HepG2 (cell line): ENCODE measurements around the gene SMURF2. TPM values are rescaled to one million over a fixed set of nuclear protein-coding genes. Genes with fewer than 3 reads are reported as not detected.

Source experiments
- ARNT2 ChIP-seq: sonication (generic); formaldehyde crosslinking; IDR thresholded peaks from 2 replicates; pipeline ENCODE4 v1.8.0; 2022; ENCODE audit warnings: mild to moderate bottlenecking, low read depth, missing genetic modification reagents, moderate library complexity
- DPF2 ChIP-seq: sonication (generic); formaldehyde crosslinking; IDR thresholded peaks from 2 replicates; pipeline ENCODE4 v1.4.0; 2020; ENCODE audit warnings: mild to moderate bottlenecking, low read depth, missing genetic modification reagents, borderline replicate concordance
- JDP2 ChIP-seq: sonication (generic); formaldehyde crosslinking; IDR thresholded peaks from 2 replicates; pipeline ENCODE4 v1.8.1; 2022; ENCODE audit warnings: missing genetic modification reagents, borderline replicate concordance
- KLF13 ChIP-seq: sonication (generic); formaldehyde crosslinking; IDR thresholded peaks from 2 replicates; pipeline ENCODE4 v1.4.0; 2020; ENCODE audit warnings: mild to moderate bottlenecking, missing genetic modification reagents
- LCORL ChIP-seq, 2 experiments: fragments of 450-650 bp in 1 of 2; sonication (generic) in 1 of 2; formaldehyde crosslinking in 1 of 2; IDR thresholded peaks; 2 replicates each; pipeline versions ENCODE4 v1.5.0 to v1.6.1; 2017 to 2020; ENCODE audit warnings: antibody characterized with exemption in 1 of 2, missing genetic modification reagents in 1 of 2
- MED13 ChIP-seq: sonication (generic); formaldehyde crosslinking; IDR thresholded peaks from 2 replicates; pipeline ENCODE4 v1.5.0; 2020; ENCODE audit warnings: missing genetic modification reagents
- MTA3 ChIP-seq: sonication (generic); formaldehyde crosslinking; IDR thresholded peaks from 2 replicates; pipeline ENCODE4 v1.4.0; 2020; ENCODE audit warnings: missing genetic modification reagents
- PBX2 ChIP-seq: IDR thresholded peaks from 2 replicates; pipeline ENCODE4 v1.6.1; 2016; ENCODE audit warnings: control low read depth
- PBX3 ChIP-seq: sonication (generic); formaldehyde crosslinking; IDR thresholded peaks from 2 replicates; pipeline ENCODE4 v1.8.1; 2023; ENCODE audit warnings: missing genetic modification reagents, inconsistent platforms, borderline replicate concordance
- SRY ChIP-seq: sonication (generic); formaldehyde crosslinking; IDR thresholded peaks from 2 replicates; pipeline ENCODE4 v1.8.0; 2022; ENCODE audit warnings: mild to moderate bottlenecking, missing genetic modification reagents
- TAF15 ChIP-seq: fragments of 200-400 bp; formaldehyde crosslinking; IDR thresholded peaks from one replicate; pipeline ENCODE4 v1.6.1; 2018; ENCODE audit warnings: mild to moderate bottlenecking, low read depth, low read length; ENCODE audit not compliant: poor library complexity, severe bottlenecking
- TEAD3 ChIP-seq: optimal IDR thresholded peaks from 2 replicates; pipeline ENCODE3; 2016; ENCODE audit warnings: borderline replicate concordance
- THAP8 ChIP-seq: sonication (generic); formaldehyde crosslinking; IDR thresholded peaks from 2 replicates; pipeline ENCODE4 v1.5.1; 2020; ENCODE audit warnings: missing genetic modification reagents, mild to moderate bottlenecking, borderline replicate concordance
- XBP1 ChIP-seq: sonication (generic); formaldehyde crosslinking; IDR thresholded peaks from 2 replicates; pipeline ENCODE4 v1.5.0; 2020; ENCODE audit warnings: missing genetic modification reagents
- ZGPAT ChIP-seq: IDR thresholded peaks from 2 replicates; pipeline ENCODE4 v1.6.1; 2016; ENCODE audit warnings: mild to moderate bottlenecking
- ZNF142 ChIP-seq: sonication (generic); formaldehyde crosslinking; IDR thresholded peaks from 2 replicates; pipeline ENCODE4 v1.4.0; 2020; ENCODE audit warnings: missing genetic modification reagents
- ZNF350 ChIP-seq: sonication (generic); formaldehyde crosslinking; IDR thresholded peaks from 2 replicates; pipeline ENCODE4 v1.4.0; 2020; ENCODE audit warnings: mild to moderate bottlenecking, low read depth, missing genetic modification reagents, borderline replicate concordance
- ZNF382 ChIP-seq: sonication (generic); formaldehyde crosslinking; IDR thresholded peaks from 2 replicates; pipeline ENCODE4 v1.5.0; 2020; ENCODE audit warnings: missing genetic modification reagents, mild to moderate bottlenecking, borderline replicate concordance
- ZNF562 ChIP-seq: sonication (generic); formaldehyde crosslinking; IDR thresholded peaks from 2 replicates; pipeline ENCODE4 v1.8.0; 2022; ENCODE audit warnings: missing genetic modification reagents, borderline replicate concordance
- ZNF713 ChIP-seq: sonication (generic); formaldehyde crosslinking; IDR thresholded peaks from 2 replicates; pipeline ENCODE4 v1.4.0; 2020; ENCODE audit warnings: mild to moderate bottlenecking, missing genetic modification reagents
- polyA plus RNA-seq, 8 experiments: library from polyadenylated mRNA; depleted of rRNA in 3 of 8; stranded (reverse) in 7 of 8; unstranded in 1 of 8; fragments of >200 nt; fragmentation: Illumina TruSeq in 4 of 8; extraction: Trizol in 4 of 8; gene quantifications; 2 replicates each; pipeline versions ENCODE4 v1.2.1 to v1.2.3, GENCODE V29; 2011 to 2016; ENCODE audit warnings: low read depth in 4 of 8, missing spikeins in 1 of 8, mixed read lengths in 1 of 8; ENCODE audit not compliant: insufficient read depth in 1 of 8
- total RNA-seq, 5 experiments: library from RNA; depleted of rRNA; stranded (reverse); fragments of >200 nt; fragmentation: Illumina TruSeq; extraction: Trizol; gene quantifications; 2 replicates each; pipeline ENCODE4 v1.2.3, GENCODE V29; 2016; ENCODE audit warnings: low read depth in 1 of 5

The SMURF2 gene
- total and polyA plus RNA-seq, 2 of the 13 experiments (the other 11 are each of a cell fraction or from before 2014, with no cell fraction given), result 14.9 to 24.3 TPM

- TF ChIP-seq DPF2 (CRISPR knock-in tag) (no peak), ZNF350 (CRISPR knock-in tag) (no peak), ZNF562 (no peak), KLF13 (CRISPR knock-in tag) (no peak), XBP1 (no peak), PBX2 (CRISPR knock-in tag) (no peak), ZNF713 (no peak), LCORL (IDR thresholded peaks at IDR 0.05) (no peak), LCORL (CRISPR knock-in tag; IDR thresholded peaks at IDR 0.05) (no peak), MED13 (CRISPR knock-in tag) (no peak), TEAD3 (CRISPR knock-in tag) (no peak), ZNF382 (CRISPR knock-in tag) (no peak), THAP8 (CRISPR knock-in tag) (no peak), SRY (no peak), TAF15 (no peak), MTA3 (CRISPR knock-in tag) (no peak), ZGPAT (no peak), ZNF142 (CRISPR knock-in tag) (no peak), PBX3 (no peak), ARNT2 (CRISPR knock-in tag) (no peak), JDP2 (CRISPR knock-in tag) (no peak)
Measured at GRCh38 chr17:64499805-64500486, 162.2 kb downstream of the SMURF2 start (continued).
